ENCODE measurements around the gene IFNL1. TPM values are rescaled to one million over a fixed set of nuclear protein-coding genes. Genes with fewer than 3 reads are reported as not detected.

The IFNL1 gene
- total and polyA plus RNA-seq, 2 donors (not counting 3 experiments of a cell fraction or from before 2014, with no cell fraction given), result not detected

DNA sequence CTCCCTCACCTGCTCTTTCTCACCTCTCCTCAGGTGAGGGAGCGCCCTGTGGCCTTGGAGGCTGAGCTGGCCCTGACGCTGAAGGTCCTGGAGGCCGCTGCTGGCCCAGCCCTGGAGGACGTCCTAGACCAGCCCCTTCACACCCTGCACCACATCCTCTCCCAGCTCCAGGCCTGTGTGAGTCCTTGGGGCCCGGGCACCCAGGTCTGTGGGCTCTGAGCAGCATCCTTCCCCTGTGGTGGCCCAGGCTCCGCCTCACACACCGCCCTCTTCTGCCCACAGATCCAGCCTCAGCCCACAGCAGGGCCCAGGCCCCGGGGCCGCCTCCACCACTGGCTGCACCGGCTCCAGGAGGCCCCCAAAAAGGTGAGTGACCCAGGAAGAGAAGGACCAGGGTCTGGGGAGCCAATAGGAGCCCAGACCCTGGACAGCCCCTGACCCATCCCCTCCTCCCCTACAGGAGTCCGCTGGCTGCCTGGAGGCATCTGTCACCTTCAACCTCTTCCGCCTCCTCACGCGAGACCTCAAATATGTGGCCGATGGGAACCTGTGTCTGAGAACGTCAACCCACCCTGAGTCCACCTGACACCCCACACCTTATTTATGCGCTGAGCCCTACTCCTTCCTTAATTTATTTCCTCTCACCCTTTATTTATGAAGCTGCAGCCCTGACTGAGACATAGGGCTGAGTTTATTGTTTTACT, 1.9 kb downstream of the IFNL1 start:
- H3K27me3 ChIP-seq (ENCODE audit: control insufficient read depth in 2 of 2, insufficient read depth in 2 of 2, low read length in 2 of 2), result peaks cover 4 to 13% of the 10 kb centered on the region in 2 experiments
- H4K20me1 ChIP-seq (replicated peaks; ENCODE audit: control insufficient read depth, extremely low read depth, insufficient read depth, low read length), result no peaks in the 10 kb centered on the region
- ChIA-PET CTCF (no interaction called here), POLR2A (no interaction called here)
- no peaks in the 10 kb centered on the region for H3K9me1 ChIP-seq (replicated peaks; ENCODE audit: control insufficient read depth, extremely low read depth, insufficient read depth, low read length)
- H3K9ac ChIP-seq (replicated peaks; ENCODE audit: extremely low read depth, insufficient read depth, low read length), result no peak overlapping the region
- DNase-seq (ENCODE audit: low read depth, low spot score) (no peak), FAIRE-seq (no peak)
- H3K27ac ChIP-seq (ENCODE audit: insufficient read depth, low read depth, low read length), result no peak overlapping the region
- no TSS peak for BruUV-seq (replicated peaks)
- no peak overlapping the region for H3K4me3 ChIP-seq (replicated peaks in 1 of 3; ENCODE audit: insufficient read depth in 1 of 3, low read depth in 1 of 3, low read length in 3 of 3)
- dilution Hi-C loops (cut with MboI; ENCODE audit: extremely low pct_ligation_motif_present, low sequenced_read_pairs) (no loop called here), intact Hi-C loops (cut with micrococcal nuclease) (no loop called here)
- H3K4me2 ChIP-seq (ENCODE audit: insufficient read depth, low read length), result no peak overlapping the region
- no peaks in the 10 kb centered on the region for H3K36me3 ChIP-seq (ENCODE audit: control insufficient read depth in 2 of 2, extremely low read depth in 1 of 2, insufficient read depth in 2 of 2, low read length in 2 of 2)
- no peaks in the 10 kb centered on the region for H3K9me3 ChIP-seq (replicated peaks; ENCODE audit: control insufficient read depth, insufficient read depth, low read length)
- no peaks in the 10 kb centered on the region for H3K4me1 ChIP-seq (ENCODE audit: control insufficient read depth, extremely low read depth, insufficient read depth, low read length)
- TF ChIP-seq FOS (IDR thresholded peaks at IDR 0.05; ENCODE audit: borderline replicate concordance, insufficient read depth, low read length), result no peak
- no peak for TF ChIP-seq MYC (IDR thresholded peaks at IDR 0.05; ENCODE audit: low read depth, low read length)
- TF ChIP-seq GATA2 (IDR thresholded peaks at IDR 0.05; ENCODE audit: insufficient read depth, insufficient read length, low read depth, low read length), result no peak
- H3K79me2 ChIP-seq (ENCODE audit: control insufficient read depth, insufficient read depth, low read length), result no peaks in the 10 kb centered on the region
- no peak overlapping the region for H2AFZ ChIP-seq (ENCODE audit: low read depth, low read length)

DNA sequence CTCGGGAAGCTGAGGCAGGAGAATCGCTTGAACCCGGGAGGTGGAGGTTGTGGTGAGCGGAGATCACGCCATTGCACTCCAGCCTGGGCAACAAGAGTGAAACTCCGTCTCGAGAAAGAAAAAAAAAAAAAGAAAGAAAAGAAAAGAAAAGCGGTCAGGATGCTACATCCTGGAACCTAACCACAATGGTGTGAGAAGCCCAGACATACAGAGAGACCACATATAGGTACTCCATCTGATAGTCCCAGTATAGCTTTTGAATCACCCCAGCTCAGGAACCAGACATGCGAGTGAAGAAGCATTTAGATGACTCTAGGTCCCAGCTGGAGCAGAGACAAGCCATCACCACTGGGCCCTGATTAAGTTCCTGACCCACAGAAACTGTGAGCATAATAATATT, 3.2 kb downstream of the IFNL1 start:
- BruUV-seq (replicated peaks), result no TSS peak
- no peaks in the 10 kb centered on the region for H3K9me3 ChIP-seq (replicated peaks; ENCODE audit: control insufficient read depth, insufficient read depth, low read length)
- no peak overlapping the region for H2AFZ ChIP-seq (ENCODE audit: low read depth, low read length)
- H4K20me1 ChIP-seq (replicated peaks; ENCODE audit: control insufficient read depth, extremely low read depth, insufficient read depth, low read length), result no peaks in the 10 kb centered on the region
- no peaks in the 10 kb centered on the region for H3K79me2 ChIP-seq (ENCODE audit: control insufficient read depth, insufficient read depth, low read length)
- peaks cover 14 to 15% of the 10 kb centered on the region in 2 experiments for H3K27me3 ChIP-seq (ENCODE audit: control insufficient read depth in 2 of 2, insufficient read depth in 2 of 2, low read length in 2 of 2)
- H3K27ac ChIP-seq (ENCODE audit: insufficient read depth, low read depth, low read length), result no peak overlapping the region
- H3K4me1 ChIP-seq (ENCODE audit: control insufficient read depth, extremely low read depth, insufficient read depth, low read length), result no peaks in the 10 kb centered on the region
- dilution Hi-C loops (cut with MboI; ENCODE audit: extremely low pct_ligation_motif_present, low sequenced_read_pairs) (no loop called here), intact Hi-C loops (cut with micrococcal nuclease) (no loop called here)
- H3K4me2 ChIP-seq (ENCODE audit: insufficient read depth, low read length), result no peak overlapping the region
- H3K9ac ChIP-seq (replicated peaks; ENCODE audit: extremely low read depth, insufficient read depth, low read length), result no peak overlapping the region
- DNase-seq (ENCODE audit: low read depth, low spot score), result no peak
- no peaks in the 10 kb centered on the region for H3K9me1 ChIP-seq (replicated peaks; ENCODE audit: control insufficient read depth, extremely low read depth, insufficient read depth, low read length)
- H3K4me3 ChIP-seq (replicated peaks in 1 of 3; ENCODE audit: insufficient read depth in 1 of 3, low read depth in 1 of 3, low read length in 3 of 3), result no peak overlapping the region
- ChIA-PET POLR2A (no interaction called here), CTCF (no interaction called here)
- no peak for TF ChIP-seq MYC (IDR thresholded peaks at IDR 0.05; ENCODE audit: low read depth, low read length)
- no peak for TF ChIP-seq FOS (IDR thresholded peaks at IDR 0.05; ENCODE audit: borderline replicate concordance, insufficient read depth, low read length)
- TF ChIP-seq, protein P1, sequence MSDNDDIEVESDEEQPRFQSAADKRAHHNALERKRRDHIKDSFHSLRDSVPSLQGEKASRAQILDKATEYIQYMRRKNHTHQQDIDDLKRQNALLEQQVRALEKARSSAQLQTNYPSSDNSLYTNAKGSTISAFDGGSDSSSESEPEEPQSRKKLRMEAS (IDR thresholded peaks at IDR 0.05; ENCODE audit: insufficient read depth, insufficient read length), result no peak
- no peak for TF ChIP-seq JUN (IDR thresholded peaks at IDR 0.05; ENCODE audit: borderline replicate concordance, insufficient read depth, insufficient read length, low read depth)
- H3K36me3 ChIP-seq (ENCODE audit: control insufficient read depth in 2 of 2, extremely low read depth in 1 of 2, insufficient read depth in 2 of 2, low read length in 2 of 2), result no peaks in the 10 kb centered on the region
- no peak for FAIRE-seq

All from endothelial cell of umbilical vein (primary cell).